ENCODE data around the gene PDZRN3.

The PDZRN3 gene

DNA sequence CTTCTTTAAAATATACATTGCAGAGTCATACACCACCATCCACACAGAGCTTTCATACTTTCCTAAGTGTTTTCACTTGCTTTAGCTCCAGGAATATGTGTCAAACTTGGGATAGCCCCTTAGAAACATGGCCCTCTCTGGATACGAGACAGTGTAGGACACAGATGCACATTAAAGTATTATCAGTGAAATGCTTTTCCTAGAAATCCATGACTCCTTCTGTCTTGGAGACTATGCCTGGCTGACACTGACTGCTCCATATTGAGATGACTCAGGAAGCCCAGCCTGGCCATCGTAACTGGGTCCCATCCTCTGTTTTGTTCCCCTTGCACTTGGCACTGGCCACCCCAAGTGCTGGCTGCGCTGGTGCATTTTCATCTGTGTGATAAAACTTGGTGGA is 204.8 kb downstream of the PDZRN3 start:
- TF ChIP-seq, protein P1, sequence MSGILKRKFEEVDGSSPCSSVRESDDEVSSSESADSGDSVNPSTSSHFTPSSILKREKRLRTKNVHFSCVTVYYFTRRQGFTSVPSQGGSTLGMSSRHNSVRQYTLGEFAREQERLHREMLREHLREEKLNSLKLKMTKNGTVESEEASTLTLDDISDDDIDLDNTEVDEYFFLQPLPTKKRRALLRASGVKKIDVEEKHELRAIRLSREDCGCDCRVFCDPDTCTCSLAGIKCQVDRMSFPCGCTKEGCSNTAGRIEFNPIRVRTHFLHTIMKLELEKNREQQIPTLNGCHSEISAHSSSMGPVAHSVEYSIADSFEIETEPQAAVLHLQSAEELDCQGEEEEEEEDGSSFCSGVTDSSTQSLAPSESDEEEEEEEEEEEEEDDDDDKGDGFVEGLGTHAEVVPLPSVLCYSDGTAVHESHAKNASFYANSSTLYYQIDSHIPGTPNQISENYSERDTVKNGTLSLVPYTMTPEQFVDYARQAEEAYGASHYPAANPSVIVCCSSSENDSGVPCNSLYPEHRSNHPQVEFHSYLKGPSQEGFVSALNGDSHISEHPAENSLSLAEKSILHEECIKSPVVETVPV (CRISPR knock-in tag; IDR thresholded peaks at IDR 0.05): no peak
- TF ChIP-seq GLIS3 (CRISPR knock-in tag; IDR thresholded peaks at IDR 0.05): no peak
- no peak for TF ChIP-seq ZNF565 (CRISPR knock-in tag; conservative IDR thresholded peaks at IDR 0.05; ENCODE audit: low read depth)
- no peak for TF ChIP-seq ISL1 (CRISPR knock-in tag; IDR thresholded peaks at IDR 0.05)
- TF ChIP-seq, protein P2, sequence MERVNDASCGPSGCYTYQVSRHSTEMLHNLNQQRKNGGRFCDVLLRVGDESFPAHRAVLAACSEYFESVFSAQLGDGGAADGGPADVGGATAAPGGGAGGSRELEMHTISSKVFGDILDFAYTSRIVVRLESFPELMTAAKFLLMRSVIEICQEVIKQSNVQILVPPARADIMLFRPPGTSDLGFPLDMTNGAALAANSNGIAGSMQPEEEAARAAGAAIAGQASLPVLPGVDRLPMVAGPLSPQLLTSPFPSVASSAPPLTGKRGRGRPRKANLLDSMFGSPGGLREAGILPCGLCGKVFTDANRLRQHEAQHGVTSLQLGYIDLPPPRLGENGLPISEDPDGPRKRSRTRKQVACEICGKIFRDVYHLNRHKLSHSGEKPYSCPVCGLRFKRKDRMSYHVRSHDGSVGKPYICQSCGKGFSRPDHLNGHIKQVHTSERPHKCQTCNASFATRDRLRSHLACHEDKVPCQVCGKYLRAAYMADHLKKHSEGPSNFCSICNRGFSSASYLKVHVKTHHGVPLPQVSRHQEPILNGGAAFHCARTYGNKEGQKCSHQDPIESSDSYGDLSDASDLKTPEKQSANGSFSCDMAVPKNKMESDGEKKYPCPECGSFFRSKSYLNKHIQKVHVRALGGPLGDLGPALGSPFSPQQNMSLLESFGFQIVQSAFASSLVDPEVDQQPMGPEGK (CRISPR knock-in tag; IDR thresholded peaks at IDR 0.05; ENCODE audit: borderline replicate concordance): no peak
- peak; percentile 45 for ATAC-seq

DNA sequence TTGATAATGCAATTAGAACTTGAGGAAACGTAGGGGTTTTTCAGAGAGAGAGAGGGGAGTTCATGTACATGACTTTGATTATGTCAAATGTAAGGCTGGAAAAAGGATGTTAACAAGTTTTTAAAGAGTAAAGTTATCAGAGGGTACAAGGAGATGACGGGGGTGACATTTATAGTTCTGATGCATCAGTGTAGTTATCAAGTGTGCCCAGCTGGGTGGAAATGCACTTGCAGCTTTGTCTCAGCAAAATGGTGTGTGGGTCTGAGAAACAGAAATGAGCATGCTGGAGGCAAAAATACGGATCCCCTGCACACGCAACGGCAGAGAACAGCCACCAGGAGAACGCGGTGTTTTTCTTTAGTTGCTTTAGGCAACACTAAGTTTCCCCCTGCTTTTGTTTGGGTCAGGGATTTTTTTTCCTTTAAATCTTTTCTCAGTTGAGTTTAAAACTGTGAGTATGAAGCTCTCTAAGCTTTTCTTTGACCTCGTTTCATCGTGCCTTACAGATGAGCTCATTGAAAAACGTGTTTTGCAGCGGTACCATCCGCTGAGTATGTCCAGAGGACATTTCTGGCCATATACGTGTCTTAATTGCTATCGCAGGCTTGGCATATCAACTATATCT is 205.4 kb downstream of the PDZRN3 start:
- peak; percentile 86 for ATAC-seq
- TF ChIP-seq ZNF70 (CRISPR knock-in tag; IDR thresholded peaks at IDR 0.05): no peak
- no peak for TF ChIP-seq TCF4 (CRISPR knock-in tag; IDR thresholded peaks at IDR 0.05; ENCODE audit: borderline replicate concordance)
- no peak for TF ChIP-seq ZNF565 (CRISPR knock-in tag; conservative IDR thresholded peaks at IDR 0.05; ENCODE audit: low read depth)
- peak; percentile 57 for TF ChIP-seq ISL1 (CRISPR knock-in tag; IDR thresholded peaks at IDR 0.05)
- no peak for TF ChIP-seq BACH2 (CRISPR knock-in tag; IDR thresholded peaks at IDR 0.05; ENCODE audit: borderline replicate concordance)

DNA sequence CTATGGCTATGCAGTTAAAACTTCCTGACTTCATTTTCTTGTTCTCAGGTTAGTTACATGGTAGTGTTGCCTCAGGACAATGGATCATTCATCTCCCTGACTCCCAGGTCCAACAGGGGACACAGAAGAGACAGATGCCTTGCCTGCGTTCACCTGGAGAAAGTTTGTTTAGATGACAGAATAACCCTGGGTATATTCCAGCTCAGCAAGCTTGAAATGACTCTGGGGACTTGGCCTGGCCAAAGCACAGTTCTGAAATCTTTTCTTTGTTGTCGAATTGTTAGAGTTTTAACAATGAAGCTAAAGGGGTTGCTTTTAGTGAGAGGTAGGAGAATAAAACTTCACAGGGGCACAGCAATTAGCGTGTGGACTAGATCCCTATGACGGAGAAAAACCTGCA is 206.1 kb downstream of the PDZRN3 start:
- no peak for TF ChIP-seq ZNF8 (CRISPR knock-in tag; IDR thresholded peaks at IDR 0.05)
- no peak for TF ChIP-seq ZNF565 (CRISPR knock-in tag; conservative IDR thresholded peaks at IDR 0.05; ENCODE audit: low read depth)
- TF ChIP-seq, protein P1 (CRISPR knock-in tag; IDR thresholded peaks at IDR 0.05): no peak
- no peak for TF ChIP-seq ESRRG (CRISPR knock-in tag; IDR thresholded peaks at IDR 0.05)
- no peak for TF ChIP-seq ZFP3 (CRISPR knock-in tag; IDR thresholded peaks at IDR 0.05)
- no peak for TF ChIP-seq OSR1 (CRISPR knock-in tag; IDR thresholded peaks at IDR 0.05)
- TF ChIP-seq GLIS3 (CRISPR knock-in tag; IDR thresholded peaks at IDR 0.05): no peak
- TF ChIP-seq, protein P2 (CRISPR knock-in tag; IDR thresholded peaks at IDR 0.05; ENCODE audit: borderline replicate concordance): no peak
- no peak for TF ChIP-seq ARNTL (CRISPR knock-in tag; IDR thresholded peaks at IDR 0.05; ENCODE audit: borderline replicate concordance, low read depth)
- TF ChIP-seq RARB (CRISPR knock-in tag; IDR thresholded peaks at IDR 0.05): no peak
- no peak for TF ChIP-seq BACH2 (CRISPR knock-in tag; IDR thresholded peaks at IDR 0.05; ENCODE audit: borderline replicate concordance)
- no peak for TF ChIP-seq ZC3H10 (CRISPR knock-in tag; IDR thresholded peaks at IDR 0.05)
- no peak for TF ChIP-seq ZNF70 (CRISPR knock-in tag; IDR thresholded peaks at IDR 0.05)
- TF ChIP-seq TCF4 (CRISPR knock-in tag; IDR thresholded peaks at IDR 0.05; ENCODE audit: borderline replicate concordance): no peak
- TF ChIP-seq, protein P3, sequence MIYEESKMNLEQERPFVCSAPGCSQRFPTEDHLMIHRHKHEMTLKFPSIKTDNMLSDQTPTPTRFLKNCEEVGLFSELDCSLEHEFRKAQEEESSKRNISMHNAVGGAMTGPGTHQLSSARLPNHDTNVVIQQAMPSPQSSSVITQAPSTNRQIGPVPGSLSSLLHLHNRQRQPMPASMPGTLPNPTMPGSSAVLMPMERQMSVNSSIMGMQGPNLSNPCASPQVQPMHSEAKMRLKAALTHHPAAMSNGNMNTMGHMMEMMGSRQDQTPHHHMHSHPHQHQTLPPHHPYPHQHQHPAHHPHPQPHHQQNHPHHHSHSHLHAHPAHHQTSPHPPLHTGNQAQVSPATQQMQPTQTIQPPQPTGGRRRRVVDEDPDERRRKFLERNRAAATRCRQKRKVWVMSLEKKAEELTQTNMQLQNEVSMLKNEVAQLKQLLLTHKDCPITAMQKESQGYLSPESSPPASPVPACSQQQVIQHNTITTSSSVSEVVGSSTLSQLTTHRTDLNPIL (CRISPR knock-in tag; IDR thresholded peaks at IDR 0.05; ENCODE audit: low read depth): no peak
- TF ChIP-seq, protein P4, sequence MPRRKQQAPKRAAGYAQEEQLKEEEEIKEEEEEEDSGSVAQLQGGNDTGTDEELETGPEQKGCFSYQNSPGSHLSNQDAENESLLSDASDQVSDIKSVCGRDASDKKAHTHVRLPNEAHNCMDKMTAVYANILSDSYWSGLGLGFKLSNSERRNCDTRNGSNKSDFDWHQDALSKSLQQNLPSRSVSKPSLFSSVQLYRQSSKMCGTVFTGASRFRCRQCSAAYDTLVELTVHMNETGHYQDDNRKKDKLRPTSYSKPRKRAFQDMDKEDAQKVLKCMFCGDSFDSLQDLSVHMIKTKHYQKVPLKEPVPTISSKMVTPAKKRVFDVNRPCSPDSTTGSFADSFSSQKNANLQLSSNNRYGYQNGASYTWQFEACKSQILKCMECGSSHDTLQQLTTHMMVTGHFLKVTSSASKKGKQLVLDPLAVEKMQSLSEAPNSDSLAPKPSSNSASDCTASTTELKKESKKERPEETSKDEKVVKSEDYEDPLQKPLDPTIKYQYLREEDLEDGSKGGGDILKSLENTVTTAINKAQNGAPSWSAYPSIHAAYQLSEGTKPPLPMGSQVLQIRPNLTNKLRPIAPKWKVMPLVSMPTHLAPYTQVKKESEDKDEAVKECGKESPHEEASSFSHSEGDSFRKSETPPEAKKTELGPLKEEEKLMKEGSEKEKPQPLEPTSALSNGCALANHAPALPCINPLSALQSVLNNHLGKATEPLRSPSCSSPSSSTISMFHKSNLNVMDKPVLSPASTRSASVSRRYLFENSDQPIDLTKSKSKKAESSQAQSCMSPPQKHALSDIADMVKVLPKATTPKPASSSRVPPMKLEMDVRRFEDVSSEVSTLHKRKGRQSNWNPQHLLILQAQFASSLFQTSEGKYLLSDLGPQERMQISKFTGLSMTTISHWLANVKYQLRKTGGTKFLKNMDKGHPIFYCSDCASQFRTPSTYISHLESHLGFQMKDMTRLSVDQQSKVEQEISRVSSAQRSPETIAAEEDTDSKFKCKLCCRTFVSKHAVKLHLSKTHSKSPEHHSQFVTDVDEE (CRISPR knock-in tag; IDR thresholded peaks at IDR 0.05): no peak
- no peak for TF ChIP-seq CSDC2 (CRISPR knock-in tag; IDR thresholded peaks at IDR 0.05)
- TF ChIP-seq PPARA (CRISPR knock-in tag; IDR thresholded peaks at IDR 0.05; ENCODE audit: borderline replicate concordance): no peak
- no peak for TF ChIP-seq ZFP30 (CRISPR knock-in tag; IDR thresholded peaks at IDR 0.05)
- TF ChIP-seq, protein P5, sequence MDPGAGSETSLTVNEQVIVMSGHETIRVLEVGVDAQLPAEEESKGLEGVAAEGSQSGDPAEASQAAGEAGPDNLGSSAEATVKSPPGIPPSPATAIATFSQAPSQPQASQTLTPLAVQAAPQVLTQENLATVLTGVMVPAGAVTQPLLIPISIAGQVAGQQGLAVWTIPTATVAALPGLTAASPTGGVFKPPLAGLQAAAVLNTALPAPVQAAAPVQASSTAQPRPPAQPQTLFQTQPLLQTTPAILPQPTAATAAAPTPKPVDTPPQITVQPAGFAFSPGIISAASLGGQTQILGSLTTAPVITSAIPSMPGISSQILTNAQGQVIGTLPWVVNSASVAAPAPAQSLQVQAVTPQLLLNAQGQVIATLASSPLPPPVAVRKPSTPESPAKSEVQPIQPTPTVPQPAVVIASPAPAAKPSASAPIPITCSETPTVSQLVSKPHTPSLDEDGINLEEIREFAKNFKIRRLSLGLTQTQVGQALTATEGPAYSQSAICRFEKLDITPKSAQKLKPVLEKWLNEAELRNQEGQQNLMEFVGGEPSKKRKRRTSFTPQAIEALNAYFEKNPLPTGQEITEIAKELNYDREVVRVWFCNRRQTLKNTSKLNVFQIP (CRISPR knock-in tag; IDR thresholded peaks at IDR 0.05; ENCODE audit: borderline replicate concordance, low read depth): no peak

More for the DNA sequence above, 206.1 kb downstream of the PDZRN3 start:
- no peak for ATAC-seq
